Stomach (tissue), 9 donors: ENCODE results near the gene PITPNB. TPM values are rescaled to one million over a fixed set of nuclear protein-coding genes. Genes with fewer than 3 reads are reported as not detected.

ENCODE experiments used
- DNase-seq, 2 donors: peaks; one replicate each; pipeline versions ENCODE4 v3.0.0 to v3.0.0-alpha.2; 2013 to 2019
- H3K27ac ChIP-seq, 5 donors: fragments of 200-600 bp in 4 of 5; sonication (generic) in 4 of 5; one replicate each; pipeline ENCODE4 v1.5.1; 2013 to 2019; ENCODE audit warnings: mild to moderate bottlenecking in 1 of 5, moderate library complexity in 1 of 5
- H3K27me3 ChIP-seq, 3 donors: fragments of 200-600 bp; sonication (generic); one replicate each; pipeline ENCODE4 v1.5.1; 2017 to 2019; ENCODE audit warnings: mixed run types in 1 of 3
- H3K36me3 ChIP-seq, 4 donors: fragments of 200-600 bp; sonication (generic); 1 replicate in 3 of 4; 2 replicates in 1 of 4; pipeline ENCODE4 v1.5.1; 2016 to 2019
- H3K4me1 ChIP-seq, 4 donors: fragments of 200-600 bp; sonication (generic); one replicate each; pipeline ENCODE4 v1.5.1; 2016 to 2019
- H3K4me3 ChIP-seq, 4 donors: fragments of 200-600 bp; sonication (generic) in 3 of 4; one replicate each; pipeline ENCODE4 v1.5.1; 2016 to 2019; ENCODE audit warnings: mild to moderate bottlenecking in 1 of 4
- H3K9me3 ChIP-seq, 4 donors: fragments of 200-600 bp; sonication (generic); one replicate each; pipeline ENCODE4 v1.5.1; 2016 to 2019
- EP300 ChIP-seq: sonication (generic); formaldehyde crosslinking; IDR thresholded peaks from one replicate; pipeline ENCODE4 v1.6.1; 2017; ENCODE audit warnings: antibody characterized with exemption
- POLR2A ChIP-seq, 4 donors: fragments of 450-650 bp; IDR thresholded peaks; one replicate each; pipeline ENCODE4 v1.6.1; 2016; ENCODE audit warnings: antibody characterized with exemption in 4 of 4, control low read depth in 2 of 4, mild to moderate bottlenecking in 1 of 4, moderate library complexity in 1 of 4
- POLR2AphosphoS5 ChIP-seq, 3 donors: sonication (generic); formaldehyde crosslinking; IDR thresholded peaks; one replicate each; pipeline ENCODE4 v1.6.1; 2016; ENCODE audit warnings: antibody characterized with exemption in 3 of 3
- WGBS, 5 donors: extraction: QIAGEN DNeasy Blood & Tissue Kit in 3 of 5; methylation state at CpG; one replicate each; pipeline versions ENCODE4 v1.1.5 to v1.1.7; 2013 to 2018; 5-methylcytosine and 5-hydroxymethylcytosine counted together
- intact Hi-C: fragments of 100-400 bp; cut with DNase I; formaldehyde crosslinking; loops from one replicate; pipeline ENCODE4 v1.15.1; 2023; ENCODE audit warnings: low total_unique reads
- polyA plus RNA-seq, 3 donors: library from polyadenylated mRNA; stranded (reverse); fragments of 200-250 nt; gene quantifications; one replicate each; pipeline ENCODE4 v1.2.3, GENCODE V29; 2013
- total RNA-seq, 5 donors: library from RNA; depleted of rRNA; stranded (reverse); fragments of >200 nt; gene quantifications; one replicate each; pipeline versions ENCODE4 v1.1.0 to v1.2.3, GENCODE V29; 2014 to 2016
- TF ChIP-seq, protein P1 (sequence below), 7 experiments: fragments of 450-650 bp in 4 of 7; fragments of 200-600 bp in 3 of 7; sonication (generic) in 3 of 7; IDR thresholded peaks; one replicate each; pipeline ENCODE4 v1.5.1; 2016 to 2019; ENCODE audit warnings: antibody characterized with exemption in 7 of 7, control low read depth in 2 of 7, mild to moderate bottlenecking in 1 of 7
- donor health status: healthy with polysubstance abuse.
- donor health status: Bipolar disorder and iron deficiency.
- donor health status: healthy.

The PITPNB gene
- total and polyA plus RNA-seq, 8 donors: 6.7 to 91.6 (median 29.9) TPM

DNA sequence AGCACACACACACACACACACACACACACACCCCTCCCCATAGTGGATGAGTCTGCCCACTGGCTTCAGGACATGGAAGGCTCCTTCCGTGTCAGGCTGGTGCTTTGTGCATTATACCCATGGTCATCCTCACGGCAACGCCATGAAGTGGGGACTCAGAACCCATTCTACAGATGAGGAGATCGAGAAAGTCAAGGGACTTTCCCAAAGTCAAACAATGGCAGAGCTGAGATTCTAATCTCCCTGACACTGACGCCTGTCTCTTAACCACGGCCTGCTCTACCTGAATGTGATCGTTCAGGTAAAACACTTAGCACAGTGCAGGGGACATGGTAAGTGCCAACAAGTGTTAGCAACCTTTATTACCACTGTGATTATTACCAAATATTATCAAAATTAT lies 113.2 kb downstream of the PITPNB start:
- intact Hi-C loops: loop anchor here (10.0 kb wide), 2 partner anchors 401 to 1051 kb away; no protein-coding TSS in a partner anchor
- Histone ChIP-seq H3K9me3 (no peaks in the 10 kb centered on the region), H3K36me3 (no peaks in the 10 kb centered on the region), H3K4me3 (no peak overlapping the region), H3K4me1 (peaks cover 12 to 47% (median 31%) of the 10 kb centered on the region in 4 donors), H3K27ac (no peak overlapping the region), H3K27me3 (peaks cover 0 to 28% (median 2%) of the 10 kb centered on the region in 3 donors)
- TF ChIP-seq POLR2A (IDR thresholded peaks at IDR 0.05): no peak
- TF ChIP-seq, protein P1, sequence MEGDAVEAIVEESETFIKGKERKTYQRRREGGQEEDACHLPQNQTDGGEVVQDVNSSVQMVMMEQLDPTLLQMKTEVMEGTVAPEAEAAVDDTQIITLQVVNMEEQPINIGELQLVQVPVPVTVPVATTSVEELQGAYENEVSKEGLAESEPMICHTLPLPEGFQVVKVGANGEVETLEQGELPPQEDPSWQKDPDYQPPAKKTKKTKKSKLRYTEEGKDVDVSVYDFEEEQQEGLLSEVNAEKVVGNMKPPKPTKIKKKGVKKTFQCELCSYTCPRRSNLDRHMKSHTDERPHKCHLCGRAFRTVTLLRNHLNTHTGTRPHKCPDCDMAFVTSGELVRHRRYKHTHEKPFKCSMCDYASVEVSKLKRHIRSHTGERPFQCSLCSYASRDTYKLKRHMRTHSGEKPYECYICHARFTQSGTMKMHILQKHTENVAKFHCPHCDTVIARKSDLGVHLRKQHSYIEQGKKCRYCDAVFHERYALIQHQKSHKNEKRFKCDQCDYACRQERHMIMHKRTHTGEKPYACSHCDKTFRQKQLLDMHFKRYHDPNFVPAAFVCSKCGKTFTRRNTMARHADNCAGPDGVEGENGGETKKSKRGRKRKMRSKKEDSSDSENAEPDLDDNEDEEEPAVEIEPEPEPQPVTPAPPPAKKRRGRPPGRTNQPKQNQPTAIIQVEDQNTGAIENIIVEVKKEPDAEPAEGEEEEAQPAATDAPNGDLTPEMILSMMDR (IDR thresholded peaks at IDR 0.05): no peak
- no peak for TF ChIP-seq EP300
- no peak for TF ChIP-seq POLR2AphosphoS5 (IDR thresholded peaks at IDR 0.05)
- WGBS, 5 donors: 75 to 84% (median 76%) methylated on average over 7 of the region's 7 CpGs
- DNase-seq: no peak

DNA sequence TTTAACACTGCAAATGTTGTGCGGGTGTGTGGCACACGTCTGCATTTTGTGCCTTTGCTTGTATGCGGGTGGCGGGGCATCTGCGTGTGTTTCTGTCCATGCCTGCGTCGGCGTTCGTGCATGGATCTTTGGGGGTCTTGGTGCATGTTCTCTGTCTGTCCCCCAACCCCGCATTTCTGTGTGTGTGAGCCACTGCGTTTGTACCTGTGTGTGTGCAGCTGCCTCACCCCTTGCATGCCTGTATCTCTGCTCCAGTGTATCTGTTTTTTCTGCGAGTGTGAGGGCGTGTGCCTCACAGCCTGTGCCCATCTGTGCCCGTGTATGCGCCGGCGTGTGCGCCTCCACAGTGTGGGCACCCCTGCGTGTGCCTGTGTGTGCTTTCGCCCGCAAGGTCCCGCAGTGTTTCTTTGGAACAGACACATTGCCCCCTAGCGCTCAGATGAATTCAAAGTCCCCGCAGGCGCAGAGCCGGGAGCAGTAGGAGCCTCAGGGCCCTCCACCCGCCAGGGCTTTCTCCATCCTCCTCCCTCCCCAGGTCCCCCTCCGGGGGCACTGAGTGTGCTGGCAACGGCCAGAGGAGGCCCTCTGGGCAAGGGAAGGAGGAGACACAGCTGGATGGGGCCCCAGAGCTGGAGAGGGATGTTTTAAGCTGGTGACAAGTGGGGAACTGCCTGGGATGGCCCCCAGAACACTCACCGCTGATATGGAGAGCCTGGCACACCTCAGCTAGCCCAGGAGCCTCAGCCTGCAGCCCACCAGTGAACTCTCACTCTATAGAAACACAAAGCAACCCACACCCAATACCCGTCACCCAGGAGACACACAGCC lies 114.4 kb downstream of the PITPNB start:
- intact Hi-C loops: loop anchor here (10.0 kb wide), 2 partner anchors 400 to 1050 kb away; no protein-coding TSS in a partner anchor
- peaks cover 12 to 47% (median 32%) of the 10 kb centered on the region in 4 donors for H3K4me1 ChIP-seq
- peak overlapping the region in 1 of 5 donors; percentile 4 for H3K27ac ChIP-seq
- no peaks in the 10 kb centered on the region for H3K36me3 ChIP-seq
- no peaks in the 10 kb centered on the region for H3K9me3 ChIP-seq
- H3K27me3 ChIP-seq: peaks cover 0 to 39% (median 14%) of the 10 kb centered on the region in 3 donors
- DNase-seq: peak; percentile 75 to 90
- no peak overlapping the region for H3K4me3 ChIP-seq
- TF ChIP-seq, protein P1 (IDR thresholded peaks at IDR 0.05): peak in 5 of 7 experiments; percentile 45 to 71 (median 57)
- TF ChIP-seq POLR2AphosphoS5 (IDR thresholded peaks at IDR 0.05): peak in 1 of 3 donors; percentile 10
- no peak for TF ChIP-seq POLR2A (IDR thresholded peaks at IDR 0.05)
- 26 to 34% (median 29%) methylated on average over 24 to 31 of the region's 31 CpGs for WGBS, 5 donors

DNA sequence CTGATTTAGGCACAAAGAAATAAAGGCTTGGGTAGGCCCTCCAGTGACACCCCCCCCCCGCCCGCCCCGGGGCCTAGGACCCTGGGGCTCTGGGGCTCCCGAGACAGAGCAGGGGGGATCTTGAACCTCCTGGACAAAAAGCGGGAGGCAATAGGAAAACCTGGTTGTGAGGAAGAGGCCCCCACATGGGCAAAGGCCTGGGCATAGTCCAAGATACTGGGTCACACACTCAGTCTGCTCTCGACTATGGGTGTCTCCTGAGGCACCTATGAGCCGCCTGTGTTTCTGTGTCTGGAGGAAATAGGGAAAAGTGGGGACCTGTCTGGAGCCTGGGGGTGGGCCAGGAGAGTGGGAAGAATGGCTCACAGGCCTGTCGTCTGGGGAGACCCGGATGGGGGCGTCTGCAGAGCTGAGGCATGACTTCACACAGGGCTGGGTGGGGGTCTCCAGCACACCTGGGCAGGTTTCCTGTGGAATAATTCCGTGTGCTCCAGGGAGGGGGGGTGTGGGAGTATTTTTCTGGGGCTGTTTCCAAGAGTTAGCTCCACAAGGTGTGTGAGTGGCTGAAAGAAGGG lies 115.1 kb downstream of the PITPNB start:
- H3K36me3 ChIP-seq: no peaks in the 10 kb centered on the region
- intact Hi-C loops: loop anchor here (10.0 kb wide), 2 partner anchors 399 to 1049 kb away; no protein-coding TSS in a partner anchor
- peaks cover 19 to 47% (median 37%) of the 10 kb centered on the region in 4 donors for H3K4me1 ChIP-seq
- DNase-seq: no peak
- no peak overlapping the region for H3K27ac ChIP-seq
- H3K27me3 ChIP-seq: peaks cover 0 to 47% (median 22%) of the 10 kb centered on the region in 3 donors
- H3K4me3 ChIP-seq: no peak overlapping the region
- TF ChIP-seq, protein P1 (IDR thresholded peaks at IDR 0.05): no peak
- TF ChIP-seq POLR2A (IDR thresholded peaks at IDR 0.05) (no peak), POLR2AphosphoS5 (IDR thresholded peaks at IDR 0.05) (no peak), EP300 (no peak)
- 64 to 76% (median 74%) methylated on average over 11 of the region's 11 CpGs for WGBS, 5 donors
- no peaks in the 10 kb centered on the region for H3K9me3 ChIP-seq

DNA sequence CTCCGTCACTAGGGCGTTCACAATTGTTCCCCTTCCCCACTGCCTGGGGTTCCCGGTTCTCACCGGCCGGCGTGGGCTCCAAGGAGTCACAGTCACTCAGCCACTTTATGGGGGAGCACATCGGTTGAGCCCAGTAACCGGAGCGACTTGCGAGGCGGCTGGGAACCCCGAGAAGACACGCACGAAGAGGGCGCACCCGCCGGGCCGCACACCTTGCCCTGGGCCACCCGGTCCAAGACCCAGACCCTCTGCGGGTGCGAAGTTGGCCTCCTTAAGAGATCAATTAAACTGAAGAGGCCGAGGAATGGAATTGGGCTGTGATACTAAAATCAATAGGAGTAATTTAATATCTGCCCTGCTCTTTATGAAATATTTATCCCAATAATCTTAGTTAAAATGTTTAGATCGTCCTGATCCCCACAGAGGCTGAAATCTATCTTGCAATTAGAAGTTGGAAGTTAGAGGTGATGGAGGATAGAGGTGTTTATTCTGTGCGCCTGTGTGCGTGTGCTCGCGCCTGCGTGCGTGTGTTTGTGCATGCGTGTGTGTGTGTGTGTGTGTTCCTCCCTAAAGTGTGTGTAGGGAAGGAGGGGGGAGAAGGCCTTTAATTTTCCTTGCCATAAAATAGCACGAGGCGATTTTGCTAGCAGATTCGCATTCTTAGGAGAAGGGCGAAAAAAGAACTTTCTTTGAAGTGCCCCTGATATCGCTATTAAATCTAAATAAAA lies 116.5 kb downstream of the PITPNB start:
- Histone ChIP-seq H3K9me3 (no peaks in the 10 kb centered on the region), H3K27me3 (peaks cover 0 to 61% (median 32%) of the 10 kb centered on the region in 3 donors), H3K27ac (peak overlapping the region; percentile 72 to 88 (median 87)), H3K36me3 (no peaks in the 10 kb centered on the region), H3K4me1 (peaks cover 25 to 58% (median 49%) of the 10 kb centered on the region in 4 donors), H3K4me3 (peak overlapping the region; percentile 77 to 94 (median 80))
- peak in 1 of 2 donors; percentile 51 for DNase-seq
- intact Hi-C loops: loop anchor here (10.0 kb wide), 2 partner anchors 398 to 1048 kb away; no protein-coding TSS in a partner anchor
- TF ChIP-seq POLR2AphosphoS5 (IDR thresholded peaks at IDR 0.05) (no peak), EP300 (no peak), POLR2A (IDR thresholded peaks at IDR 0.05) (no peak)
- TF ChIP-seq, protein P1 (IDR thresholded peaks at IDR 0.05): no peak
- 14 to 23% (median 17%) methylated on average over 28 to 35 of the region's 35 CpGs for WGBS, 5 donors
